ENCODE data around the gene GALNT16.

GALNT16 gene

DNA sequence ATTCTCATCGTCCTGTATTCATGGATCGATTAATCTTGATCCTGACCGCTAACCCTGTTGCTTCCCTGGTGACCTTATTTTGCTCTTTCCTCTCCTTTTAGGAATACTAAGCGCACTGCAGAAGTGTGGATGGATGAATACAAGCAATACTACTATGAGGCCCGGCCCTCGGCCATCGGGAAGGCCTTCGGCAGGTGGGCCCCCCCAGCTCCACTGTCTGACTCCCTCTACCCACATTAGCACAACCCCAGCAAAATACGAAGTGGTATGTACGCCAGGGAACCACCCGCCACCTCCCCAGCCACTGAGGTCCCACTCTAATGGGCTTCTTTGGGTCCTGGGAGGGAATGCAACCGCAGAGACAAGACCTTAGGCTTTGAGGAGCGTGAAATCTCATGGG, 79.5 kb downstream of the GALNT16 start:
- Histone ChIP-seq H3K36me3 (ENCODE audit: control insufficient read depth in 2 of 2, insufficient read depth in 2 of 2, low read length in 2 of 2) (peaks cover 0 to 2% of the 10 kb centered on the region in 2 donors), H3K27me3 (ENCODE audit: control insufficient read depth in 1 of 2, insufficient read depth in 2 of 2, low read length in 2 of 2) (no peaks in the 10 kb centered on the region), H3K9me3 (ENCODE audit: control insufficient read depth in 2 of 2, low read length in 2 of 2) (no peaks in the 10 kb centered on the region), H3K27ac (ENCODE audit: low read length) (no peak overlapping the region), H3K4me1 (ENCODE audit: control insufficient read depth, insufficient read depth, low read length) (no peaks in the 10 kb centered on the region), H3K4me3 (ENCODE audit: low read length in 2 of 2) (no peak overlapping the region), H3K9ac (ENCODE audit: low read length in 2 of 2) (no peak overlapping the region)

DNA sequence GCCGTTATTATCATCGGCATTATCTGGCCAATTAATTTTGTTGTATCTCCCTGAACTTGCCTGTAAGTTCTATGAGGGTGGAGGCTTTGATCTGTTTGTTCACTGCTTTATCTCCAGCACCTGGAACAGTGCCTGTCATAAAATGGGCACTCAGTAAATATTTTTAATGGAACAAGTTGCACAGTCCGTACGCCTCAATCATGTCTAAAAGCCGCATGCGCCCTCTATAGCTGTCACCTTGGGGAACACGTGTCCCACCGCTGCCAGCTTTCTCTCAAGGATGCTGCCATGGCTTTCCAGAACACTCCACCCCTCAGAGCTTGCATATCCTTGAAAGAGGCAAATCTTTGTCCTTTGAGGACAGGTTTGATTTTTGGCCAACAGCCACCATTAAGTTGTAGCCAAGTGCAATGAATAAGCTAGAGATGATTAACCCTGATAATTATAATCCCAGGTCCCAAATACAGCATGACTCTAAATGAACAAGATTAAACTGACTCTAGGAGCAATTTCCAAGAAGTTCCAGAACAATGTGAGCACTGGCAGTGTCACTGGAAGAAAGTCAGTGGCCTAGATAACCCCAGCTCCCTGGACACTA, 83.1 kb downstream of the GALNT16 start:
- H3K27me3 ChIP-seq (ENCODE audit: control insufficient read depth in 1 of 2, insufficient read depth in 2 of 2, low read length in 2 of 2), result no peaks in the 10 kb centered on the region
- no peak overlapping the region for H3K27ac ChIP-seq (ENCODE audit: low read length)
- H3K9ac ChIP-seq (ENCODE audit: low read length in 2 of 2), result no peak overlapping the region
- H3K36me3 ChIP-seq (ENCODE audit: control insufficient read depth in 2 of 2, insufficient read depth in 2 of 2, low read length in 2 of 2), result peaks cover 0 to 2% of the 10 kb centered on the region in 2 donors
- no peak overlapping the region for H3K4me3 ChIP-seq (ENCODE audit: low read length in 2 of 2)
- no peaks in the 10 kb centered on the region for H3K4me1 ChIP-seq (ENCODE audit: control insufficient read depth, insufficient read depth, low read length)
- no peaks in the 10 kb centered on the region for H3K9me3 ChIP-seq (ENCODE audit: control insufficient read depth in 2 of 2, low read length in 2 of 2)

DNA sequence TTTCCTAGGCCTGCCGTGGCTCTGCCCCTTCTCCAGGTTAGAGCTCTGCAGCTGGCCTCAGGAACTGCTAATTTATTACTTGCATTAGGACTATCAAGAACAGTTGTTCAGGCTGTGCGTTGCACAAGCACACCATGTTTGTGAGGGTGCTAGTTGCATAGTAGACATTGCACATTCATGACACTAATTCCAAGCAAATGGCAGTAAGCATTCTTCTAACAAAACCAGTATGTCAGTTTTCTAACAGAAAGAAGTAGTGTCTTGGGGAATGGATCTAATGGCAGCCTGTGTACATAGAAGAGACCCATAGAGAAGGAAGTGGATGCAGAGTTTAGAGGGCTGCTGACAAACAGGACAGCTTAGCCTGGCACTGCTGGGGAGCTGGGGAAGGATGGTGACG, 84.2 kb downstream of the GALNT16 start:
- Histone ChIP-seq H3K9me3 (ENCODE audit: control insufficient read depth in 2 of 2, low read length in 2 of 2) (no peaks in the 10 kb centered on the region), H3K4me1 (ENCODE audit: control insufficient read depth, insufficient read depth, low read length) (no peaks in the 10 kb centered on the region), H3K4me3 (ENCODE audit: low read length in 2 of 2) (no peak overlapping the region), H3K27me3 (ENCODE audit: control insufficient read depth in 1 of 2, insufficient read depth in 2 of 2, low read length in 2 of 2) (no peaks in the 10 kb centered on the region), H3K27ac (ENCODE audit: low read length) (no peak overlapping the region), H3K36me3 (ENCODE audit: control insufficient read depth in 2 of 2, insufficient read depth in 2 of 2, low read length in 2 of 2) (peaks cover 0 to 4% of the 10 kb centered on the region in 2 donors), H3K9ac (ENCODE audit: low read length in 2 of 2) (no peak overlapping the region)

DNA sequence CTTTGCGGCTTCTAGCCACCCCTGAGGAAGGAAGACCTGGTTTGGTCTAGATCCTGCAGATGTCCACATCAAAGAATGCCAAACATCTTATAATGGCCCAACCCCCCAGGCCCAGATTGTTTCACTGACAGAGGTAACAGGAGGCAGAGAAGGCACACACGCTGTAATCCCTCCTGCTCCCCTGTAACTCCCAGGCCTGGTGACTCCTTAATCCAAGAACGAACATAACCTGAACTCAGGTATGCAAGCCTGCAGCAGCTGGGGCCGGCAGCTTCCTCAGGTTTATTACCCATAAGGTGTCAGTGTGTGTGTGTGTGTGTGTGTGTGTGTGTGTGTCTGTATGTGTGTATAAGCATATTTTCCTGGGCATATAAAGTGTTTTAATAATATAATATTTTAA, 85.4 kb downstream of the GALNT16 start:
- no peak overlapping the region for H3K27ac ChIP-seq (ENCODE audit: low read length)
- no peaks in the 10 kb centered on the region for H3K4me1 ChIP-seq (ENCODE audit: control insufficient read depth, insufficient read depth, low read length)
- H3K27me3 ChIP-seq (ENCODE audit: control insufficient read depth in 1 of 2, insufficient read depth in 2 of 2, low read length in 2 of 2), result no peaks in the 10 kb centered on the region

DNA sequence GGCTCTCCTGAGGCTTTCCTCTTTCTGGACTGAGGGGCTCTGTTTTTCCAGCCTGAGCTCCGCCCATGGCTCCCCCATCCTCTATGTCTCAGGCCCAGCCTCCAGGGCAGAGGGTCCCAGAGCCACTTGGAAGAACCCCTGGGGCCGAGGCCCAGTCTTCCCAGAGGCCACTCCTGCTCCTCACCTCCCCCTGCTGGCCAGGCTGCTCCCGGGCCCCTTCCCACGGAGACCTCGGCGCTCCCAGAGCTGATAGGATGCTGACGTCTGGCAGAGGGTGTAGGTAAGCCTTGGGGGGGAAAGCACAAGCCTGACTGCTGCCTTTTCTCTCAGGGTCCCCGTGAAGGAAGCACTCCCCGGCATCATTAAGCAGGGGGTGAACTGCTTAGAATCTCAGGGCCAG, 86.8 kb downstream of the GALNT16 start:
- Histone ChIP-seq H3K9me3 (ENCODE audit: control insufficient read depth in 2 of 2, low read length in 2 of 2) (no peaks in the 10 kb centered on the region), H3K27ac (ENCODE audit: low read length) (no peak overlapping the region), H3K4me3 (ENCODE audit: low read length in 2 of 2) (no peak overlapping the region), H3K36me3 (ENCODE audit: control insufficient read depth in 2 of 2, insufficient read depth in 2 of 2, low read length in 2 of 2) (peaks cover 0 to 2% of the 10 kb centered on the region in 2 donors), H3K4me1 (ENCODE audit: control insufficient read depth, insufficient read depth, low read length) (no peaks in the 10 kb centered on the region), H3K27me3 (ENCODE audit: control insufficient read depth in 1 of 2, insufficient read depth in 2 of 2, low read length in 2 of 2) (no peaks in the 10 kb centered on the region), H3K9ac (ENCODE audit: low read length in 2 of 2) (no peak overlapping the region)

More for the DNA sequence above, 85.4 kb downstream of the GALNT16 start:
- H3K36me3 ChIP-seq (ENCODE audit: control insufficient read depth in 2 of 2, insufficient read depth in 2 of 2, low read length in 2 of 2), result peaks cover 0 to 2% of the 10 kb centered on the region in 2 donors
- H3K9ac ChIP-seq (ENCODE audit: low read length in 2 of 2), result no peak overlapping the region
- H3K4me3 ChIP-seq (ENCODE audit: low read length in 2 of 2), result no peak overlapping the region
- H3K9me3 ChIP-seq (ENCODE audit: control insufficient read depth in 2 of 2, low read length in 2 of 2), result no peaks in the 10 kb centered on the region

DNA sequence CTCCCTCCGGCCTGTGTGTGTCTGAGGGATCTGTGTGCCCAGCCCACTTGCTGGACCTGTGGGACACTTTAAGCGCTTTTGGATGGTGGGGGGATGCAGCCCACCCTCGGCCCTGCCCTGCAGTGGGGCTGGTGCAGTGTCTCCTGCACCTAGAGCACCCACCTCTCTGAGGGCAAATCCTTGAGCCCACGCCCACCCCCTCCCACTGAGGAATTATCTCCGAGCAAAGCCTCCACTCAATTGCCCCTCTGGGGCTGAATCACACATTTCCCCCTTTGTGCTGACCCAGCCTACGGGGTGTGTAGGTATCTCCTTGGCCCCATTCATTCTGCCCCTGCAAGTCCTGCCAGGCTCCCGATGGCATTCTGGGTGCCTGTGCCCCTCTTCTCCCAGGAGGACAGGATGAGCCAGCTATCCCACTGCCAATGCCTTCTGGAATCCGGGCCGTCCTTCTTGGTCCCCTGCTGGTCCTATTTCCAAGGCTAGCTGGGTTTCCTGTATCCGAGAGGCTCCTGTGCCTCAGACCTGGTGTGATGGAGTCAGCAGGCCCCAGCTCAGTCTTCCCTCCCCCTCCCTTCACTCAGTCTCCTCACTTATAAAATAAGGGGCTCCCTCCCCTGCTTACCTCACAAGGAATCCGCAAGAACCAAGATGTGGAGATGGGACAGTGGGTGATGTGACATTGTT, 89.3 kb downstream of the GALNT16 start:
- Histone ChIP-seq H3K36me3 (ENCODE audit: control insufficient read depth in 2 of 2, insufficient read depth in 2 of 2, low read length in 2 of 2) (peaks cover 0 to 2% of the 10 kb centered on the region in 2 donors), H3K9ac (ENCODE audit: low read length in 2 of 2) (no peak overlapping the region), H3K27me3 (ENCODE audit: control insufficient read depth in 1 of 2, insufficient read depth in 2 of 2, low read length in 2 of 2) (no peaks in the 10 kb centered on the region), H3K4me1 (ENCODE audit: control insufficient read depth, insufficient read depth, low read length) (no peaks in the 10 kb centered on the region), H3K4me3 (ENCODE audit: low read length in 2 of 2) (no peak overlapping the region), H3K27ac (ENCODE audit: low read length) (no peak overlapping the region), H3K9me3 (ENCODE audit: control insufficient read depth in 2 of 2, low read length in 2 of 2) (no peaks in the 10 kb centered on the region)

DNA sequence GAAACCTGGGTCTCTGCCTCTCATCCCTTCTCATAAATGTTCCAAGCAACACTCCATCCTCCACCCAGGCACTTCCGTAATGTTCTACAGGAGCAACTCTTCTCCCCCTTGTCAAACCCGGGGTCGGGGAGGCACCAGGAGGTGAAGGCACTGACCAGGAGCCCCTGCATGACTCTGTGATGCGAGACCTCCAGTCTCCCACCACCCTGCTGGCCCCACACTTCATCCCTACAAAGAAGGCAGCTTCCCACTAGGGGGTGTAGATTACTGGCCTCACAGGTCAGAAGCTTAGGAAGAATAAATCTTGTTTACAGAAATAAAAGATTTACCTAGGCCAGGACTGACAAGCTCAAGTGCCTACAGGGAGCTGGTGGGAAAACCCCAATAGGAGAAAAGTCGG, 90.9 kb downstream of the GALNT16 start:
- H3K9me3 ChIP-seq (ENCODE audit: control insufficient read depth in 2 of 2, low read length in 2 of 2), result no peaks in the 10 kb centered on the region
- peaks cover 0 to 2% of the 10 kb centered on the region in 2 donors for H3K36me3 ChIP-seq (ENCODE audit: control insufficient read depth in 2 of 2, insufficient read depth in 2 of 2, low read length in 2 of 2)
- no peak overlapping the region for H3K9ac ChIP-seq (ENCODE audit: low read length in 2 of 2)
- H3K4me1 ChIP-seq (ENCODE audit: control insufficient read depth, insufficient read depth, low read length), result peaks cover 9% of the 10 kb centered on the region
- H3K27ac ChIP-seq (ENCODE audit: low read length), result no peak overlapping the region
- no peak overlapping the region for H3K4me3 ChIP-seq (ENCODE audit: low read length in 2 of 2)
- H3K27me3 ChIP-seq (ENCODE audit: control insufficient read depth in 1 of 2, insufficient read depth in 2 of 2, low read length in 2 of 2), result no peaks in the 10 kb centered on the region

DNA sequence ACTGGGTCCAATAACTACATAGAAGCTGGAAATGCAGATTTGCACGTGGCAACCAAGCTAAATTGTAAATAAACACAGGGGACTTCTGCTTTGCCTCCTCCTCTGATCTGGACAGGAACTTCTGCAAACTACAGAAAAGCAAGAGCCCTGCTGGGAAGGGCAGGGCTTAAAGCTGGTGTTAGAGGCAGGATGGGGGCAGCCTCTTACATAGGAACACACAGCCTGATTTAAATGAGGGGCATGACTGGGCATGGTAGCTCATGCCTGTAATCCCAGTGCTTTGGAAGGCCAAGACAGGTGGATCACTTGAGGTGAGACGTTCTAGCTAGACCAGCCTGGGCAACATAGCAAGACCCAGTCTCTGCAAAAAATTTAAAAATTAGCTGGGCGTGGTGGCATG, 91.4 kb downstream of the GALNT16 start:
- H3K27me3 ChIP-seq (ENCODE audit: control insufficient read depth in 1 of 2, insufficient read depth in 2 of 2, low read length in 2 of 2), result no peaks in the 10 kb centered on the region
- no peak overlapping the region for H3K9ac ChIP-seq (ENCODE audit: low read length in 2 of 2)
- H3K4me1 ChIP-seq (ENCODE audit: control insufficient read depth, insufficient read depth, low read length), result peaks cover 14% of the 10 kb centered on the region
- H3K36me3 ChIP-seq (ENCODE audit: control insufficient read depth in 2 of 2, insufficient read depth in 2 of 2, low read length in 2 of 2), result peaks cover 0 to 2% of the 10 kb centered on the region in 2 donors
- no peak overlapping the region for H3K4me3 ChIP-seq (ENCODE audit: low read length in 2 of 2)
- H3K9me3 ChIP-seq (ENCODE audit: control insufficient read depth in 2 of 2, low read length in 2 of 2), result no peaks in the 10 kb centered on the region
- no peak overlapping the region for H3K27ac ChIP-seq (ENCODE audit: low read length)

DNA sequence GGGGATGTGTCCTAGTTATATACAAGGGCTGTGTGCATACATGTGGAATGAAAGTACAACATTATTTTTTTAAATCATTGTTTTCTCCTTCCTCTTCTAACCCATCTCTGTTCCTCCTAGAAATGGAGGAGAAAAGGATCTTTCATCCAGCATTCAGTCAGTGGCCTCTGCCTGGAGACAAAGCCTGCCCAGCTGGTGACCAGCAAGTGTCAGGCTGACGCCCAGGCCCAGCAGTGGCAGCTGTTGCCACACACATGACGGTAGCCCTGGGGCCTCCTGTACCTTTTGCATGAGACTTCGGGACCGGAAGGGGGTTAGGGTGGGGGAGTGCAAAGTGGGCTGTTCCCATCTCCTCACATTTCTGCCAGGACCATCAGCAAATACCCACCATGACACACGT, 92.0 kb downstream of the GALNT16 start:
- Histone ChIP-seq H3K9me3 (ENCODE audit: control insufficient read depth in 2 of 2, low read length in 2 of 2) (no peaks in the 10 kb centered on the region), H3K36me3 (ENCODE audit: control insufficient read depth in 2 of 2, insufficient read depth in 2 of 2, low read length in 2 of 2) (peaks cover 0 to 2% of the 10 kb centered on the region in 2 donors), H3K9ac (ENCODE audit: low read length in 2 of 2) (no peak overlapping the region), H3K27ac (ENCODE audit: low read length) (no peak overlapping the region), H3K4me1 (ENCODE audit: control insufficient read depth, insufficient read depth, low read length) (peaks cover 14% of the 10 kb centered on the region), H3K4me3 (ENCODE audit: low read length in 2 of 2) (no peak overlapping the region), H3K27me3 (ENCODE audit: control insufficient read depth in 1 of 2, insufficient read depth in 2 of 2, low read length in 2 of 2) (no peaks in the 10 kb centered on the region)

DNA sequence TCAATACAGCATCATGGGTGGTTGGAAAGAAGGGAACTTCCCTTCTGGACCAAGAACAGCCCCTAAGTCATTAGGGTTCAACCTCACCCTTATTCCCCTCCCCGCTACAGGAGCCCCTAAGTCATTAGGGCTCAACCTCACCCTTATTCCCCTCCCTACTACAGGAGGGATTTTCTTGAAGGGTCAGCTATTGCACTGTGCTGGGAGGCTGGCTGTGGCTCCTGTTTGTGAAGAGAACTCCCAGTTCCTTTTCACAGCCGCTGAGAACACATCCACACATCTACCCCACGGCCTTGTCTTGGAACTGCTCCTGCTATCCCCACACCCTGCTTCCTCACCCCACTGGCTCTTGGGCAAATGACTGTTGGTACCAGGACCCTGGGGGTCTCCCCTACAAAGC, 93.2 kb downstream of the GALNT16 start:
- H3K27ac ChIP-seq (ENCODE audit: low read length), result no peak overlapping the region
- H3K27me3 ChIP-seq (ENCODE audit: control insufficient read depth in 1 of 2, insufficient read depth in 2 of 2, low read length in 2 of 2), result no peaks in the 10 kb centered on the region
- H3K4me3 ChIP-seq (ENCODE audit: low read length in 2 of 2), result no peak overlapping the region
- peaks cover 14% of the 10 kb centered on the region for H3K4me1 ChIP-seq (ENCODE audit: control insufficient read depth, insufficient read depth, low read length)
- H3K36me3 ChIP-seq (ENCODE audit: control insufficient read depth in 2 of 2, insufficient read depth in 2 of 2, low read length in 2 of 2), result peaks cover 0 to 2% of the 10 kb centered on the region in 2 donors
- no peaks in the 10 kb centered on the region for H3K9me3 ChIP-seq (ENCODE audit: control insufficient read depth in 2 of 2, low read length in 2 of 2)
- no peak overlapping the region for H3K9ac ChIP-seq (ENCODE audit: low read length in 2 of 2)
